ENCODE data around the gene CEP128. TPM values are rescaled to one million over a fixed set of nuclear protein-coding genes. Genes with fewer than 3 reads are reported as not detected.

CEP128 gene
- polyA plus RNA-seq, 1 donor (not counting 4 experiments of a cell fraction or from before 2014, with no cell fraction given), result 2.6 TPM

DNA sequence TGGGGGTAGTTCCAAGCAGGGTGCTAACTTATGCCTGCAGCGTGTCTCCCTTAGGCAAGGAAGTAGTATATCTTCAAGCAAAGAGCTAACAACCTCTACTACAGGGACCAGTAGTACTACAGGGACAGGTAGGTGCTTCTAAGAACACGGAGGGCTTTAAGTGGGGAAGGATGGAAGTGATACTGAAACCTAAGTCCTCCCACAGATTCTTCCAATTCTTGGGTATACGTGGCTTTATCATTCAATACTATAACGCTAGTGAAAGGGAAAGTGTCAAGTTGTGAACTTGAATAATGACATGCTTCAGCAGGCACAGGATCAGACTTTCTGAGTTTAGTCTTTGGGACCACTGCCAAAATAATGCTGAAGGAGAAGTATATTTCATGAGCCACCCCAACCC, 241.7 kb downstream of the CEP128 start:
- Histone ChIP-seq H3K79me2 (ENCODE audit: control insufficient read depth, insufficient read depth, low read length) (no peaks in the 10 kb centered on the region), H4K20me1 (ENCODE audit: control insufficient read depth, extremely low read depth, insufficient read depth, low read length) (no peaks in the 10 kb centered on the region), H3K36me3 (ENCODE audit: control insufficient read depth in 2 of 2, extremely low read depth in 1 of 2, insufficient read depth in 2 of 2, low read length in 2 of 2) (no peaks in the 10 kb centered on the region), H3K4me1 (ENCODE audit: control insufficient read depth, extremely low read depth, insufficient read depth, low read length) (peaks cover 4% of the 10 kb centered on the region), H3K27ac (ENCODE audit: control insufficient read depth, insufficient read depth, low read length) (no peak overlapping the region), H3K9me1 (ENCODE audit: control insufficient read depth, extremely low read depth, insufficient read depth, low read length) (no peaks in the 10 kb centered on the region), H3K9me3 (ENCODE audit: control insufficient read depth, low read depth, low read length) (no peaks in the 10 kb centered on the region), H3K4me3 (ENCODE audit: control insufficient read depth in 2 of 3, extremely low read depth in 1 of 3, insufficient read depth in 2 of 3, low read depth in 1 of 3, low read length in 3 of 3) (no peak overlapping the region), H3K27me3 (ENCODE audit: control insufficient read depth, extremely low read depth, insufficient read depth, low read length) (no peaks in the 10 kb centered on the region), H3K9ac (ENCODE audit: control insufficient read depth, extremely low read depth, insufficient read depth, low read length) (no peak overlapping the region), H2AFZ (ENCODE audit: control insufficient read depth, low read length) (no peak overlapping the region), H3K4me2 (ENCODE audit: control insufficient read depth, extremely low read depth, insufficient read depth, low read depth, low read length) (no peak overlapping the region)
- no peak for TF ChIP-seq EZH2 (IDR thresholded peaks at IDR 0.05; ENCODE audit: low read length)
- TF ChIP-seq, protein P1, sequence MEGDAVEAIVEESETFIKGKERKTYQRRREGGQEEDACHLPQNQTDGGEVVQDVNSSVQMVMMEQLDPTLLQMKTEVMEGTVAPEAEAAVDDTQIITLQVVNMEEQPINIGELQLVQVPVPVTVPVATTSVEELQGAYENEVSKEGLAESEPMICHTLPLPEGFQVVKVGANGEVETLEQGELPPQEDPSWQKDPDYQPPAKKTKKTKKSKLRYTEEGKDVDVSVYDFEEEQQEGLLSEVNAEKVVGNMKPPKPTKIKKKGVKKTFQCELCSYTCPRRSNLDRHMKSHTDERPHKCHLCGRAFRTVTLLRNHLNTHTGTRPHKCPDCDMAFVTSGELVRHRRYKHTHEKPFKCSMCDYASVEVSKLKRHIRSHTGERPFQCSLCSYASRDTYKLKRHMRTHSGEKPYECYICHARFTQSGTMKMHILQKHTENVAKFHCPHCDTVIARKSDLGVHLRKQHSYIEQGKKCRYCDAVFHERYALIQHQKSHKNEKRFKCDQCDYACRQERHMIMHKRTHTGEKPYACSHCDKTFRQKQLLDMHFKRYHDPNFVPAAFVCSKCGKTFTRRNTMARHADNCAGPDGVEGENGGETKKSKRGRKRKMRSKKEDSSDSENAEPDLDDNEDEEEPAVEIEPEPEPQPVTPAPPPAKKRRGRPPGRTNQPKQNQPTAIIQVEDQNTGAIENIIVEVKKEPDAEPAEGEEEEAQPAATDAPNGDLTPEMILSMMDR (optimal IDR thresholded peaks at IDR 0.05 in 1 of 3, IDR thresholded peaks at IDR 0.05 in 1 of 3, conservative IDR thresholded peaks at IDR 0.05 in 1 of 3; ENCODE audit: extremely low read depth in 1 of 3, insufficient read depth in 2 of 3, low read length in 3 of 3), result no peak
- DNase-seq (ENCODE audit: low read depth, low spot score) (no peak), FAIRE-seq (no peak)
- dilution Hi-C loops (cut with MboI; ENCODE audit: extremely low pct_ligation_motif_present, low sequenced_read_pairs), result no loop called here

GRCh38 chr14:80698974-80699373, 242.6 kb downstream of the CEP128 start:
- H3K9me3 ChIP-seq (ENCODE audit: control insufficient read depth, low read depth, low read length), result no peaks in the 10 kb centered on the region
- H3K36me3 ChIP-seq (ENCODE audit: control insufficient read depth in 2 of 2, extremely low read depth in 1 of 2, insufficient read depth in 2 of 2, low read length in 2 of 2), result no peaks in the 10 kb centered on the region
- H3K4me1 ChIP-seq (ENCODE audit: control insufficient read depth, extremely low read depth, insufficient read depth, low read length), result no peaks in the 10 kb centered on the region
- no peak for FAIRE-seq
- no peaks in the 10 kb centered on the region for H4K20me1 ChIP-seq (ENCODE audit: control insufficient read depth, extremely low read depth, insufficient read depth, low read length)
- no peaks in the 10 kb centered on the region for H3K9me1 ChIP-seq (ENCODE audit: control insufficient read depth, extremely low read depth, insufficient read depth, low read length)
- H3K4me2 ChIP-seq (ENCODE audit: control insufficient read depth, extremely low read depth, insufficient read depth, low read depth, low read length), result no peak overlapping the region
- H3K9ac ChIP-seq (ENCODE audit: control insufficient read depth, extremely low read depth, insufficient read depth, low read length), result no peak overlapping the region
- DNase-seq (ENCODE audit: low read depth, low spot score), result no peak
- dilution Hi-C loops (cut with MboI; ENCODE audit: extremely low pct_ligation_motif_present, low sequenced_read_pairs), result no loop called here
- no peaks in the 10 kb centered on the region for H3K27me3 ChIP-seq (ENCODE audit: control insufficient read depth, extremely low read depth, insufficient read depth, low read length)
- no peaks in the 10 kb centered on the region for H3K79me2 ChIP-seq (ENCODE audit: control insufficient read depth, insufficient read depth, low read length)
- no peak overlapping the region for H2AFZ ChIP-seq (ENCODE audit: control insufficient read depth, low read length)
- H3K27ac ChIP-seq (ENCODE audit: control insufficient read depth, insufficient read depth, low read length), result no peak overlapping the region
- TF ChIP-seq, protein P1 (optimal IDR thresholded peaks at IDR 0.05 in 1 of 3, IDR thresholded peaks at IDR 0.05 in 1 of 3, conservative IDR thresholded peaks at IDR 0.05 in 1 of 3; ENCODE audit: extremely low read depth in 1 of 3, insufficient read depth in 2 of 3, low read length in 3 of 3), result no peak
- no peak for TF ChIP-seq EZH2 (IDR thresholded peaks at IDR 0.05; ENCODE audit: low read length)
- H3K4me3 ChIP-seq (ENCODE audit: control insufficient read depth in 2 of 3, extremely low read depth in 1 of 3, insufficient read depth in 2 of 3, low read depth in 1 of 3, low read length in 3 of 3), result no peak overlapping the region
